ENCODE results near the gene GRXCR2. TPM values are rescaled to one million over a fixed set of nuclear protein-coding genes. Genes with fewer than 3 reads are reported as not detected.

GRXCR2 gene
- total and polyA plus RNA-seq, 2 of the 13 experiments (the other 11 are each of a cell fraction or from before 2014, with no cell fraction given), result not detected

- H3K79me2 ChIP-seq (ENCODE audit: insufficient read depth, low read length), result no peaks in the 10 kb centered on the region
- intact Hi-C loops (cut with micrococcal nuclease; ENCODE audit: unreplicated experiment), result loop anchor here (2.0 to 5.0 kb wide), 2 partner anchors 55 to 207 kb away; partner anchors contain the start of gene PRELID2
- POLR2A ChIA-PET, result no interaction called here
These were observed 16.8 kb upstream of the GRXCR2 start for GRCh38 chr5:145889611-145890010.

More at GRCh38 chr5:145889611-145890010, 16.8 kb upstream of the GRXCR2 start:
- Histone ChIP-seq H3K9me3 (ENCODE audit: low read length) (no peaks in the 10 kb centered on the region; the same call in 1 of the 2 replicates), H3K4me1 (ENCODE audit: insufficient read depth, low read length) (no peaks in the 10 kb centered on the region), H3K27ac (ENCODE audit: extremely low read length, insufficient read depth, low read length) (no peak overlapping the region), H4K20me1 (ENCODE audit: insufficient read depth, low read length) (no peaks in the 10 kb centered on the region), H3K4me2 (ENCODE audit: low read depth, low read length) (no peak overlapping the region), H2AFZ (ENCODE audit: low read length) (no peak overlapping the region), H3K4me3 (replicated peaks in 1 of 3; ENCODE audit: insufficient read depth in 1 of 3, low read depth in 2 of 3, low read length in 3 of 3) (no peak overlapping the region), H3K9ac (ENCODE audit: insufficient read depth, low read depth, low read length) (no peak overlapping the region), H3K36me3 (replicated peaks in 1 of 2; ENCODE audit: control insufficient read depth in 1 of 2, insufficient read depth in 2 of 2, low read length in 2 of 2) (no peaks in the 10 kb centered on the region), H3K27me3 (ENCODE audit: control insufficient read depth in 1 of 2, insufficient read depth in 2 of 2, low read length in 2 of 2) (peaks cover 0 to 1% of the 10 kb centered on the region in 2 experiments; a peak in 1 of 5 replicates)
- TF ChIP-seq ELF3 (CRISPR knock-in tag; IDR thresholded peaks at IDR 0.05) (no peak), BHLHE40 (IDR thresholded peaks at IDR 0.05; ENCODE audit: low read length) (no peak), ZNF772 (CRISPR knock-in tag; IDR thresholded peaks at IDR 0.05) (no peak), ZNF776 (CRISPR knock-in tag; IDR thresholded peaks at IDR 0.05) (no peak), MTF2 (CRISPR knock-in tag; IDR thresholded peaks at IDR 0.05; ENCODE audit: borderline replicate concordance) (no peak), PITX1 (CRISPR knock-in tag; IDR thresholded peaks at IDR 0.05) (no peak), ARHGAP35 (CRISPR knock-in tag; IDR thresholded peaks at IDR 0.05; ENCODE audit: borderline replicate concordance) (no peak)
- TF ChIP-seq, protein P1, sequence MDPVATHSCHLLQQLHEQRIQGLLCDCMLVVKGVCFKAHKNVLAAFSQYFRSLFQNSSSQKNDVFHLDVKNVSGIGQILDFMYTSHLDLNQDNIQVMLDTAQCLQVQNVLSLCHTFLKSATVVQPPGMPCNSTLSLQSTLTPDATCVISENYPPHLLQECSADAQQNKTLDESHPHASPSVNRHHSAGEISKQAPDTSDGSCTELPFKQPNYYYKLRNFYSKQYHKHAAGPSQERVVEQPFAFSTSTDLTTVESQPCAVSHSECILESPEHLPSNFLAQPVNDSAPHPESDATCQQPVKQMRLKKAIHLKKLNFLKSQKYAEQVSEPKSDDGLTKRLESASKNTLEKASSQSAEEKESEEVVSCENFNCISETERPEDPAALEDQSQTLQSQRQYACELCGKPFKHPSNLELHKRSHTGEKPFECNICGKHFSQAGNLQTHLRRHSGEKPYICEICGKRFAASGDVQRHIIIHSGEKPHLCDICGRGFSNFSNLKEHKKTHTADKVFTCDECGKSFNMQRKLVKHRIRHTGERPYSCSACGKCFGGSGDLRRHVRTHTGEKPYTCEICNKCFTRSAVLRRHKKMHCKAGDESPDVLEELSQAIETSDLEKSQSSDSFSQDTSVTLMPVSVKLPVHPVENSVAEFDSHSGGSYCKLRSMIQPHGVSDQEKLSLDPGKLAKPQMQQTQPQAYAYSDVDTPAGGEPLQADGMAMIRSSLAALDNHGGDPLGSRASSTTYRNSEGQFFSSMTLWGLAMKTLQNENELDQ (CRISPR knock-in tag; IDR thresholded peaks at IDR 0.05; ENCODE audit: borderline replicate concordance), result no peak
- ATAC-seq (no peak), DNase-seq (ENCODE audit: low spot score) (no peak), FAIRE-seq (no peak)
- 49% methylated on average over 2 of the region's 2 CpGs for WGBS (ENCODE audit: low lambda C conversion rate)
- no TSS peak for BruUV-seq (replicated peaks)
- CTCF ChIA-PET (ENCODE audit: low intra/inter-chr PET ratio, low total read pairs), result no interaction called here
- in situ Hi-C loops (cut with HindIII; ENCODE audit: extremely low pct_ligation_motif_present, low pct_unique_long_range_greater_than_20kb), result no loop called here
